ENCODE data around the gene TRAP1. TPM values are rescaled to one million over a fixed set of nuclear protein-coding genes. Genes with fewer than 3 reads are reported as not detected.

TRAP1 gene
- total and polyA plus RNA-seq, 9 donors: 56.3 to 102 (median 76.7) TPM

GRCh38 chr16:3608069-3608468 lies 109.3 kb downstream of the TRAP1 start:
- Histone ChIP-seq H3K4me3 (no peak overlapping the region), H3K27ac (no peak overlapping the region), H3K9me3 (no peaks in the 10 kb centered on the region), H3K27me3 (no peaks in the 10 kb centered on the region), H3K36me3 (no peaks in the 10 kb centered on the region), H3K4me1 (ENCODE audit: insufficient read depth) (peaks cover 2% of the 10 kb centered on the region)
- WGBS, 3 donors: 69 to 81% (median 76%) methylated on average over 5 of the region's 5 CpGs
- DNase-seq: no peak
- intact Hi-C loops (cut with DNase I): no loop called here
- TF ChIP-seq POLR2A (IDR thresholded peaks at IDR 0.05): no peak
- TF ChIP-seq CTCF (IDR thresholded peaks at IDR 0.05): no peak
- no peak for TF ChIP-seq EP300 (IDR thresholded peaks at IDR 0.05)

Other genes with a start within 250 kb of the TRAP1 start
- not detected for gene C16orf90, start 222.0 kb downstream of the TRAP1 start, total RNA-seq
- gene C16orf90, start 222.0 kb downstream of the TRAP1 start, polyA plus RNA-seq: not detected
- 10 to 100 TPM; 21.1 to 43.4 (median 37.5) TPM for gene CLUAP1, start 216.5 kb downstream of the TRAP1 start, total RNA-seq
- gene CLUAP1, start 216.5 kb downstream of the TRAP1 start, polyA plus RNA-seq: 10 to 100 TPM; 20.0 to 51.8 TPM
- 1 to 10 TPM in 1 of 7 donors, under 1 TPM in 6; 0.10 to 1.3 (median 0.23) TPM for gene NLRC3, start 140.1 kb downstream of the TRAP1 start, total RNA-seq
- under 1 TPM; 0.17 to 0.77 TPM for gene NLRC3, start 140.1 kb downstream of the TRAP1 start, polyA plus RNA-seq
- gene SLX4, start 105.9 kb downstream of the TRAP1 start, total RNA-seq: 1 to 10 TPM; 2.3 to 4.9 (median 3.3) TPM
- 1 to 10 TPM; 1.7 to 2.7 TPM for gene SLX4, start 105.9 kb downstream of the TRAP1 start, polyA plus RNA-seq
- gene DNASE1, start 62.8 kb downstream of the TRAP1 start, total RNA-seq: 10 to 100 TPM; 10.9 to 17.0 (median 13.4) TPM
- 1 to 10 TPM; 5.8 to 7.5 TPM for gene DNASE1, start 62.8 kb downstream of the TRAP1 start, polyA plus RNA-seq
- 10 to 100 TPM; 50.3 to 94.5 (median 78.3) TPM for gene CREBBP, start 163.2 kb upstream of the TRAP1 start, total RNA-seq
- 10 to 100 TPM; 35.6 to 81.5 TPM for gene CREBBP, start 163.2 kb upstream of the TRAP1 start, polyA plus RNA-seq

Measured in ovary (tissue), 9 donors.